Epithelial cell of umbilical artery (primary cell): Measurements from ENCODE around the gene TRIM56. TPM values are rescaled to one million over a fixed set of nuclear protein-coding genes. Genes with fewer than 3 reads are reported as not detected.

Source experiments
- total RNA-seq: library from RNA; depleted of rRNA; stranded (reverse); fragments of >200 nt; gene quantifications from 2 replicates; pipeline ENCODE4 v1.2.3, GENCODE V29; 2014

Gene TRIM56
- total RNA-seq, result 6.5 and 17.5 TPM in 2 replicates

GRCh38 chr7:101085162-101085964 lies at the start of gene TRIM56:
TRIM56 (plus strand) TSS chr7:101085481; CDS start chr7:101087313, 1,832 bp downstream.

GRCh38 chr7:101126651-101127459 lies 41.6 kb downstream of the TRIM56 start, which contains the start of gene SERPINE1:
SERPINE1 (plus strand) TSS chr7:101127104; CDS start chr7:101128394, 1,290 bp downstream.

Other genes starting within 250 kb of the TRIM56 start
- gene SLC12A9, start 232.8 kb upstream of the TRIM56 start, total RNA-seq, result 17.2 TPM in 2 replicates
- gene TRIP6, start 218.1 kb upstream of the TRIM56 start, total RNA-seq, result 42.9 and 49.5 TPM in 2 replicates
- 43.6 and 43.9 TPM in 2 replicates for gene SRRT, start 210.4 kb upstream of the TRIM56 start, total RNA-seq
- gene UFSP1, start 195.8 kb upstream of the TRIM56 start, total RNA-seq, result 2.9 and 5.2 TPM in 2 replicates
- under 0.01 and 0.15 TPM in 2 replicates for gene ACHE, start 189.6 kb upstream of the TRIM56 start, total RNA-seq
- not detected in 2 replicates for gene MUC3A, start 135.9 kb upstream of the TRIM56 start, total RNA-seq
- not detected in 2 replicates for gene MUC12, start 115.9 kb upstream of the TRIM56 start, total RNA-seq
- not detected in 2 replicates for gene MUC17, start 65.4 kb upstream of the TRIM56 start, total RNA-seq
- gene SERPINE1, start 41.6 kb downstream of the TRIM56 start, total RNA-seq, result 1,622 and 2,149 TPM in 2 replicates
- 189 and 211 TPM in 2 replicates for gene AP1S1, start 69.0 kb downstream of the TRIM56 start, total RNA-seq
- gene VGF, start 80.1 kb downstream of the TRIM56 start, total RNA-seq, result 0.32 and 1.1 TPM in 2 replicates
- not detected in 2 replicates for gene NAT16, start 94.8 kb downstream of the TRIM56 start, total RNA-seq
- not detected in 2 replicates for gene MOGAT3, start 115.6 kb downstream of the TRIM56 start, total RNA-seq
- 51.0 and 53.2 TPM in 2 replicates for gene PLOD3, start 132.1 kb downstream of the TRIM56 start, total RNA-seq
- 109 and 149 TPM in 2 replicates for gene ZNHIT1, start 132.7 kb downstream of the TRIM56 start, total RNA-seq
- 1.3 and 2.9 TPM in 2 replicates for gene CLDN15, start 152.3 kb downstream of the TRIM56 start, total RNA-seq
- 336 and 410 TPM in 2 replicates for gene FIS1, start 159.6 kb downstream of the TRIM56 start, total RNA-seq
- gene IFT22, start 236.3 kb downstream of the TRIM56 start, total RNA-seq, result 17.9 and 26.1 TPM in 2 replicates